H1 (cell line): ENCODE measurements around the gene DUSP10. TPM values are rescaled to one million over a fixed set of nuclear protein-coding genes. Genes with fewer than 3 reads are reported as not detected.

Experiments
- CTCF ChIA-PET: fragments of 300-600 bp; sonication (Branson Sonifier 250); formaldehyde crosslinking; loops from one replicate; lab custom pipeline; 2021; ENCODE audit not compliant: partially characterized antibody; lab: Charles Lee
- POLR2A ChIA-PET: fragments of 300-600 bp; sonication (Branson Sonifier 250); formaldehyde crosslinking; loops from one replicate; lab custom pipeline; 2021; ENCODE audit warnings: inconsistent platforms; ENCODE audit not compliant: partially characterized antibody; lab: Charles Lee
- DNase-seq, 2 experiments: peaks; one replicate each; pipeline versions ENCODE4 v3.0.0 to v3.0.0-alpha.2; 2010 to 2022; ENCODE audit warnings: low spot score in 2 of 2, low read depth in 1 of 2, mixed read lengths in 1 of 2
- FAIRE-seq: peaks from 2 replicates; lab custom pipeline; 2011; peaks lifted over from hg19 to GRCh38; lab: Jason Lieb, UNC
- H2AFZ ChIP-seq: 2 replicates; pipeline ENCODE4 v1.8.1; 2012; ENCODE audit warnings: low read length, inconsistent platforms
- H2AK5ac ChIP-seq: 2 replicates; pipeline ENCODE4 v1.6.1; 2013; ENCODE audit warnings: low read depth, low read length
- H2BK120ac ChIP-seq: replicated peaks from 2 replicates; pipeline ENCODE3; 2013; ENCODE audit warnings: low read depth, low read length, inconsistent platforms
- H2BK12ac ChIP-seq: 2 replicates; pipeline ENCODE4 v1.6.1; 2013; ENCODE audit warnings: low read depth, low read length
- H2BK15ac ChIP-seq: 2 replicates; pipeline ENCODE4 v1.6.1; 2013; ENCODE audit warnings: low read length
- H2BK20ac ChIP-seq: 2 replicates; pipeline ENCODE4 v1.6.1; 2013; ENCODE audit warnings: low read length
- H2BK5ac ChIP-seq: 2 replicates; pipeline ENCODE4 v1.6.1; 2013; ENCODE audit warnings: low read depth, low read length
- H3K14ac ChIP-seq: 2 replicates; pipeline ENCODE4 v1.6.1; 2013; ENCODE audit warnings: inconsistent platforms; ENCODE audit not compliant: insufficient read length
- H3K18ac ChIP-seq: 2 replicates; pipeline ENCODE4 v1.6.1; 2013; ENCODE audit warnings: low read length; ENCODE audit errors: extremely low read depth
- H3K23ac ChIP-seq: 2 replicates; pipeline ENCODE4 v1.6.1; 2013; ENCODE audit warnings: inconsistent platforms; ENCODE audit not compliant: insufficient read length
- H3K23me2 ChIP-seq: 2 replicates; pipeline ENCODE4 v1.6.1; 2013; ENCODE audit warnings: low read depth, low read length
- H3K27ac ChIP-seq: 2 replicates; pipeline ENCODE4 v1.6.1; 2011; ENCODE audit warnings: low read depth, low read length, inconsistent platforms
- H3K27me3 ChIP-seq, 4 experiments: replicated peaks in 1 of 4; 1 replicate in 1 of 4; 2 replicates in 3 of 4; pipeline versions ENCODE4 v1.6.1 to v1.8.1; 2011 to 2013; ENCODE audit warnings: low read length in 3 of 4, mild to moderate bottlenecking in 3 of 4, inconsistent platforms in 2 of 4, mixed read lengths in 2 of 4, moderate library complexity in 1 of 4; ENCODE audit not compliant: control insufficient read depth in 3 of 4, insufficient read depth in 3 of 4; ENCODE audit errors: extremely low read depth in 1 of 4
- H3K36me3 ChIP-seq, 4 experiments: 2 replicates each; pipeline versions ENCODE4 v1.6.1 to v1.8.1; 2011 to 2013; ENCODE audit warnings: mild to moderate bottlenecking in 4 of 4, low read length in 3 of 4, moderate library complexity in 2 of 4, control low read depth in 1 of 4, inconsistent platforms in 1 of 4; ENCODE audit not compliant: insufficient read depth in 4 of 4, control insufficient read depth in 2 of 4
- H3K4ac ChIP-seq: replicated peaks from 2 replicates; pipeline ENCODE3; 2013; ENCODE audit warnings: low read length, low read depth, mixed read lengths, inconsistent platforms; ENCODE audit not compliant: insufficient read length
- H3K4me1 ChIP-seq, 4 experiments: replicated peaks in 1 of 4; 1 replicate in 1 of 4; 2 replicates in 3 of 4; pipeline versions ENCODE4 v1.6.1 to v1.8.1; 2011 to 2013; ENCODE audit warnings: low read length in 3 of 4, inconsistent platforms in 2 of 4, mixed read lengths in 1 of 4; ENCODE audit not compliant: insufficient read depth in 4 of 4, control insufficient read depth in 3 of 4
- H3K4me2 ChIP-seq, 2 experiments: 2 replicates each; pipeline versions ENCODE4 v1.6.1 to v1.8.1; 2011 to 2013; ENCODE audit warnings: low read depth in 2 of 2, low read length in 2 of 2, control low read depth in 1 of 2, inconsistent platforms in 1 of 2, mild to moderate bottlenecking in 1 of 2; ENCODE audit not compliant: insufficient read depth in 1 of 2
- H3K4me3 ChIP-seq, 4 experiments: fragments of 200-600, 300-600 bp in 1 of 4; sonication (generic), shearing (Covaris generic), sonication (Bioruptor Twin) in 1 of 4; 2 replicates each; pipeline versions ENCODE4 v1.5.1 to v1.8.1; 2011 to 2016; ENCODE audit warnings: low read length in 4 of 4, low read depth in 3 of 4, control low read depth in 2 of 4, inconsistent platforms in 2 of 4, mild to moderate bottlenecking in 2 of 4, mixed read lengths in 1 of 4, moderate library complexity in 1 of 4; ENCODE audit not compliant: insufficient read depth in 2 of 4; ENCODE audit errors: extremely low read depth in 1 of 4
- H3K56ac ChIP-seq: replicated peaks from 2 replicates; pipeline ENCODE3; 2013; ENCODE audit warnings: low read depth, mild to moderate bottlenecking, mixed read lengths, low read length, inconsistent platforms; ENCODE audit not compliant: insufficient read length
- H3K79me1 ChIP-seq: 2 replicates; pipeline ENCODE4 v1.6.1; 2013; ENCODE audit warnings: low read depth, low read length, control low read depth
- H3K79me2 ChIP-seq, 2 experiments: 2 replicates each; pipeline versions ENCODE4 v1.6.1 to v1.8.1; 2012 to 2013; ENCODE audit warnings: low read length in 2 of 2, mild to moderate bottlenecking in 2 of 2, inconsistent platforms in 1 of 2; ENCODE audit not compliant: insufficient read depth in 2 of 2, control insufficient read depth in 1 of 2
- H3K9ac ChIP-seq, 4 experiments: replicated peaks in 1 of 4; 1 replicate in 1 of 4; 2 replicates in 3 of 4; pipeline versions ENCODE4 v1.6.1 to v1.8.1; 2011 to 2013; ENCODE audit warnings: low read depth in 3 of 4, low read length in 3 of 4, control low read depth in 2 of 4, mild to moderate bottlenecking in 2 of 4, moderate library complexity in 2 of 4, inconsistent platforms in 1 of 4; ENCODE audit errors: extremely low read depth in 1 of 4
- H3K9me3 ChIP-seq, 2 experiments: 2 replicates each; pipeline versions ENCODE4 v1.6.1 to v1.8.1; 2012 to 2013; ENCODE audit warnings: mild to moderate bottlenecking in 2 of 2, moderate library complexity in 2 of 2, control low read depth in 1 of 2, inconsistent platforms in 1 of 2, low read depth in 1 of 2, low read length in 1 of 2, mixed read lengths in 1 of 2; ENCODE audit not compliant: insufficient read depth in 2 of 2
- H4K20me1 ChIP-seq, 2 experiments: replicated peaks in 1 of 2; 2 replicates each; pipeline versions ENCODE3 to v1.8.1; 2011 to 2013; ENCODE audit warnings: inconsistent platforms in 2 of 2, low read length in 2 of 2, mild to moderate bottlenecking in 1 of 2; ENCODE audit not compliant: insufficient read depth in 2 of 2, control insufficient read depth in 1 of 2
- H4K5ac ChIP-seq: 2 replicates; pipeline ENCODE4 v1.6.1; 2013; ENCODE audit warnings: low read length, low read depth, mixed read lengths, inconsistent platforms; ENCODE audit not compliant: insufficient read length
- H4K8ac ChIP-seq: 2 replicates; pipeline ENCODE4 v1.8.0; 2013; ENCODE audit warnings: mild to moderate bottlenecking, moderate library complexity, low read length, inconsistent platforms; ENCODE audit not compliant: insufficient read depth; ENCODE audit errors: extremely low read depth
- H4K91ac ChIP-seq: replicated peaks from 2 replicates; pipeline ENCODE3; 2013; ENCODE audit warnings: low read length, mixed read lengths, inconsistent platforms; ENCODE audit not compliant: insufficient read length
- BRCA1 ChIP-seq: IDR thresholded peaks from 2 replicates; pipeline ENCODE4 v1.6.1; 2012; ENCODE audit warnings: low read depth, low read length, improper control_type of control experiment
- CBX5 ChIP-seq: fragments of 300-800, 300-1000 bp; sonication (generic); IDR thresholded peaks from 2 replicates; pipeline ENCODE4 v1.7.1; 2016; ENCODE audit warnings: antibody characterized with exemption, low read length, low read depth
- EP300 ChIP-seq, 2 experiments: IDR thresholded peaks; 1 replicate in 1 of 2; 2 replicates in 1 of 2; pipeline ENCODE4 v1.6.1; 2011 to 2012; ENCODE audit warnings: low read depth in 2 of 2, low read length in 2 of 2, mild to moderate bottlenecking in 2 of 2, borderline replicate concordance in 1 of 2, inconsistent platforms in 1 of 2, moderate library complexity in 1 of 2
- NANOG ChIP-seq: IDR thresholded peaks from 2 replicates; pipeline ENCODE4 v1.6.1; 2011; ENCODE audit warnings: low read length, low read depth, mild to moderate bottlenecking, inconsistent platforms; ENCODE audit not compliant: insufficient read depth, poor library complexity, severe bottlenecking
- NRF1 ChIP-seq: IDR thresholded peaks from 2 replicates; pipeline ENCODE4 v1.6.1; 2011; ENCODE audit warnings: mild to moderate bottlenecking, low read depth, low read length, improper control_type of control experiment
- PHF8 ChIP-seq: fragments of 200-600 bp; sonication (generic); conservative IDR thresholded peaks from 2 replicates; pipeline ENCODE4 v1.7.1; 2012; ENCODE audit warnings: low read depth, mild to moderate bottlenecking, inconsistent platforms, low read length, moderate library complexity
- POLR2AphosphoS5 ChIP-seq: IDR thresholded peaks from 2 replicates; pipeline ENCODE4 v1.6.1; 2011; ENCODE audit warnings: low read depth, low read length
- SAP30 ChIP-seq: fragments of 300-600 bp; sonication (generic); IDR thresholded peaks from 2 replicates; pipeline ENCODE4 v1.7.1; 2012; ENCODE audit warnings: low read length, moderate library complexity, mild to moderate bottlenecking, inconsistent platforms; ENCODE audit not compliant: insufficient read depth, insufficient replicate concordance
- SP1 ChIP-seq: IDR thresholded peaks from 2 replicates; pipeline ENCODE4 v1.6.1; 2011; ENCODE audit warnings: low read depth, low read length
- SP2 ChIP-seq: IDR thresholded peaks from 2 replicates; pipeline ENCODE4 v1.6.1; 2012; ENCODE audit warnings: mild to moderate bottlenecking, low read length, inconsistent platforms
- WGBS, 2 experiments: shearing (Covaris generic) in 1 of 2; methylation state at CpG; one replicate each; pipeline versions ENCODE4 v1.1.6 to v1.1.7; 2013 to 2015; ENCODE audit warnings: low lambda C conversion rate in 2 of 2, mixed read lengths in 2 of 2, inconsistent platforms in 1 of 2, low coverage in 1 of 2, missing lambda C conversion rate in 1 of 2; ENCODE audit not compliant: insufficient replicate concordance in 2 of 2, insufficient coverage in 1 of 2, insufficient read length in 1 of 2; ENCODE audit errors: extremely low coverage in 1 of 2, missing lambda C conversion rate in 1 of 2; 5-methylcytosine and 5-hydroxymethylcytosine counted together
- polyA plus RNA-seq, 7 experiments: library from polyadenylated mRNA; depleted of rRNA in 3 of 7; stranded (reverse) in 5 of 7; unstranded in 2 of 7; fragments of >200 nt in 5 of 7; fragments of 200-250 nt in 2 of 7; gene quantifications; 1 replicate in 5 of 7; 2 replicates in 1 of 7; 4 replicates in 1 of 7; pipeline versions ENCODE4 v1.2.1 to v1.2.3, GENCODE V29; 2011 to 2013; ENCODE audit warnings: missing spikeins in 2 of 7, mixed read lengths in 2 of 7
- total RNA-seq: library from RNA; stranded (reverse); fragmentation: NEBNext Ultra II Directional; extraction: Animal tissue kit (Norgen Biotek cat#: 25700); gene quantifications from 2 replicates; pipeline ENCODE4 v1.2.1, GENCODE V29; 2021
- TF ChIP-seq, protein P1 (sequence below): IDR thresholded peaks from 2 replicates; pipeline ENCODE4 v1.6.1; 2012; ENCODE audit warnings: inconsistent platforms
- TF ChIP-seq, protein P2 (sequence below): IDR thresholded peaks from 2 replicates; pipeline ENCODE4 v1.6.1; 2012; ENCODE audit warnings: low read length, inconsistent platforms

Gene DUSP10
- total and polyA plus RNA-seq, 2 of the 8 experiments (the other 6 are each of a cell fraction or from before 2014, with no cell fraction given): 1.2 TPM

DNA sequence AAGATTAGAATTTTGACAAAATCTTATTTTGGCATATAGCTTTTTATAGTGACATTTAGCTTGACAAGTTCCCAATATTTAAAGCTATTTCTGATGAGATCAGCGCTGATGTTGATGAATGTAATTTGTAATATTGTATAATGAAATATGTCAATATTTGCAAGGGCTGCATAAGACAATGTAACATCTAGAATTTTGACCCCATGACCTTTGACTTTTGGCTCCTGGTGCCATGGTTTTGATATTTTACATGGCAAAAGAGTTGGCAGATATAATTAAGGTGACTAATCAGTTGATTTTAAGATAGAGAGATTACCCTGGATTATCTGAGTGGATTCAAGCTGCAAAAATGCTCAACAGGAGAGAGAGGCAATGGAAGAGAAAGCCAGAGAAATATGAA lies 63.9 kb downstream of the DUSP10 start:
- Histone ChIP-seq H4K8ac (no peak overlapping the region), H3K56ac (no peak overlapping the region), H3K9me3 (0 out of 4 replicates have a peak, but pooled peaks cover 0 to 5% of the 10 kb centered on the region in 2 experiments), H4K91ac (no peak overlapping the region), H3K14ac (no peak overlapping the region), H2BK15ac (no peak overlapping the region), H3K4me2 (no peak overlapping the region), H2BK12ac (no peak overlapping the region), H2BK5ac (no peak overlapping the region), H2AFZ (no peak overlapping the region), H3K23me2 (no peaks in the 10 kb centered on the region), H4K20me1 (no peaks in the 10 kb centered on the region), H3K9ac (no peak overlapping the region), H3K27me3 (no peaks in the 10 kb centered on the region), H3K36me3 (no peaks in the 10 kb centered on the region), H3K4me3 (no peak overlapping the region), H3K27ac (no peak overlapping the region), H2BK120ac (no peak overlapping the region), H3K23ac (no peak overlapping the region), H3K4ac (no peak overlapping the region), H3K79me1 (no peaks in the 10 kb centered on the region), H2BK20ac (no peak overlapping the region), H3K18ac (no peak overlapping the region), H3K79me2 (no peaks in the 10 kb centered on the region), H2AK5ac (no peak overlapping the region), H3K4me1 (no peaks in the 10 kb centered on the region), H4K5ac (no peak overlapping the region)
- POLR2A ChIA-PET: no interaction called here
- FAIRE-seq (no peak), DNase-seq (no peak)
- 88% methylated on average over 1 of the region's 1 CpG; no CpG with 5 or more reads in 1 of the 2 experiments for WGBS, 2 experiments
- CTCF ChIA-PET: interaction anchor here (1.1 kb wide), 1 partner anchor 201 kb away, joined by 3 read pairs; no protein-coding TSS in a partner anchor
- no peak for TF ChIP-seq PHF8
- TF ChIP-seq, protein P1, sequence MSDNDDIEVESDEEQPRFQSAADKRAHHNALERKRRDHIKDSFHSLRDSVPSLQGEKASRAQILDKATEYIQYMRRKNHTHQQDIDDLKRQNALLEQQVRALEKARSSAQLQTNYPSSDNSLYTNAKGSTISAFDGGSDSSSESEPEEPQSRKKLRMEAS: no peak
- no peak for TF ChIP-seq BRCA1
- no peak for TF ChIP-seq POLR2AphosphoS5
- TF ChIP-seq SAP30: no peak
- TF ChIP-seq, protein P2, sequence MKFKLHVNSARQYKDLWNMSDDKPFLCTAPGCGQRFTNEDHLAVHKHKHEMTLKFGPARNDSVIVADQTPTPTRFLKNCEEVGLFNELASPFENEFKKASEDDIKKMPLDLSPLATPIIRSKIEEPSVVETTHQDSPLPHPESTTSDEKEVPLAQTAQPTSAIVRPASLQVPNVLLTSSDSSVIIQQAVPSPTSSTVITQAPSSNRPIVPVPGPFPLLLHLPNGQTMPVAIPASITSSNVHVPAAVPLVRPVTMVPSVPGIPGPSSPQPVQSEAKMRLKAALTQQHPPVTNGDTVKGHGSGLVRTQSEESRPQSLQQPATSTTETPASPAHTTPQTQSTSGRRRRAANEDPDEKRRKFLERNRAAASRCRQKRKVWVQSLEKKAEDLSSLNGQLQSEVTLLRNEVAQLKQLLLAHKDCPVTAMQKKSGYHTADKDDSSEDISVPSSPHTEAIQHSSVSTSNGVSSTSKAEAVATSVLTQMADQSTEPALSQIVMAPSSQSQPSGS: no peak
- no peak for TF ChIP-seq NRF1
- TF ChIP-seq SP2: no peak
- no peak for TF ChIP-seq EP300 (IDR thresholded peaks at IDR 0.05; ENCODE audit: borderline replicate concordance in 1 of 2, low read depth in 2 of 2, low read length in 2 of 2)
- no peak for TF ChIP-seq SP1
- no peak for TF ChIP-seq NANOG
- TF ChIP-seq CBX5: no peak
